ENCODE results near the gene PPTC7.

PPTC7 gene

DNA sequence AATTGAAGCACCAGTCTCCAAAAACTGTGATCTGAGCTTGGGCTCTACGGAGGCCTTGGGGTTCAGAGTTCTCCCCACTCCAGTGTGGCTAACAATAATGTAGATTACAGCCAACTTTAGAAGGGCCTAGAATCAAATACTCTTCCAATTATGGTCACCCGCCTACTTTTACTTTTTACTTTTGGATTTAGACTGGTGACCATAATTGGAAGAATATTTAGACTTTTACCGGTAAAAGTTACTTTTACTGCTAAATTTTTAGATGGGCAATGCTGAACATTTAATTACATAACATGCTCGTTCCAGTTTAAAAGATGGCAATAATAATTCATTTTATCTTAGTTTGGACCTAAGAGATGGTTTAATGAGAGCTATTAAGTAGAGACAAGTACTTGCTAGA, 39.2 kb downstream of the PPTC7 start:
- peaks cover 55% of the 10 kb centered on the region for H3K36me3 ChIP-seq (replicated peaks; ENCODE audit: low read depth, low read length)
- no peak overlapping the region for H3K4me3 ChIP-seq (ENCODE audit: low read length)
- H3K79me2 ChIP-seq (ENCODE audit: low read length), result peaks cover 56% of the 10 kb centered on the region
- peaks cover 11% of the 10 kb centered on the region for H3K4me1 ChIP-seq (ENCODE audit: low read length)
- peaks cover 50% of the 10 kb centered on the region for H4K20me1 ChIP-seq (ENCODE audit: insufficient read depth, low read length)
- H3K9ac ChIP-seq (ENCODE audit: low read length), result no peak overlapping the region
- H3K9me3 ChIP-seq (ENCODE audit: insufficient read depth, low read length), result no peaks in the 10 kb centered on the region
- TF ChIP-seq, protein P1, sequence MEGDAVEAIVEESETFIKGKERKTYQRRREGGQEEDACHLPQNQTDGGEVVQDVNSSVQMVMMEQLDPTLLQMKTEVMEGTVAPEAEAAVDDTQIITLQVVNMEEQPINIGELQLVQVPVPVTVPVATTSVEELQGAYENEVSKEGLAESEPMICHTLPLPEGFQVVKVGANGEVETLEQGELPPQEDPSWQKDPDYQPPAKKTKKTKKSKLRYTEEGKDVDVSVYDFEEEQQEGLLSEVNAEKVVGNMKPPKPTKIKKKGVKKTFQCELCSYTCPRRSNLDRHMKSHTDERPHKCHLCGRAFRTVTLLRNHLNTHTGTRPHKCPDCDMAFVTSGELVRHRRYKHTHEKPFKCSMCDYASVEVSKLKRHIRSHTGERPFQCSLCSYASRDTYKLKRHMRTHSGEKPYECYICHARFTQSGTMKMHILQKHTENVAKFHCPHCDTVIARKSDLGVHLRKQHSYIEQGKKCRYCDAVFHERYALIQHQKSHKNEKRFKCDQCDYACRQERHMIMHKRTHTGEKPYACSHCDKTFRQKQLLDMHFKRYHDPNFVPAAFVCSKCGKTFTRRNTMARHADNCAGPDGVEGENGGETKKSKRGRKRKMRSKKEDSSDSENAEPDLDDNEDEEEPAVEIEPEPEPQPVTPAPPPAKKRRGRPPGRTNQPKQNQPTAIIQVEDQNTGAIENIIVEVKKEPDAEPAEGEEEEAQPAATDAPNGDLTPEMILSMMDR (IDR thresholded peaks at IDR 0.05; ENCODE audit: low read depth, low read length), result no peak
- no peak for TF ChIP-seq EZH2phosphoT487 (IDR thresholded peaks at IDR 0.05; ENCODE audit: low read depth)
- H2AFZ ChIP-seq (ENCODE audit: low read depth, low read length), result no peak overlapping the region
- H3K4me2 ChIP-seq (ENCODE audit: low read length), result no peak overlapping the region
- no peak overlapping the region for H3K27ac ChIP-seq (ENCODE audit: low read length)
- H3K27me3 ChIP-seq (ENCODE audit: low read depth, low read length), result no peaks in the 10 kb centered on the region

DNA sequence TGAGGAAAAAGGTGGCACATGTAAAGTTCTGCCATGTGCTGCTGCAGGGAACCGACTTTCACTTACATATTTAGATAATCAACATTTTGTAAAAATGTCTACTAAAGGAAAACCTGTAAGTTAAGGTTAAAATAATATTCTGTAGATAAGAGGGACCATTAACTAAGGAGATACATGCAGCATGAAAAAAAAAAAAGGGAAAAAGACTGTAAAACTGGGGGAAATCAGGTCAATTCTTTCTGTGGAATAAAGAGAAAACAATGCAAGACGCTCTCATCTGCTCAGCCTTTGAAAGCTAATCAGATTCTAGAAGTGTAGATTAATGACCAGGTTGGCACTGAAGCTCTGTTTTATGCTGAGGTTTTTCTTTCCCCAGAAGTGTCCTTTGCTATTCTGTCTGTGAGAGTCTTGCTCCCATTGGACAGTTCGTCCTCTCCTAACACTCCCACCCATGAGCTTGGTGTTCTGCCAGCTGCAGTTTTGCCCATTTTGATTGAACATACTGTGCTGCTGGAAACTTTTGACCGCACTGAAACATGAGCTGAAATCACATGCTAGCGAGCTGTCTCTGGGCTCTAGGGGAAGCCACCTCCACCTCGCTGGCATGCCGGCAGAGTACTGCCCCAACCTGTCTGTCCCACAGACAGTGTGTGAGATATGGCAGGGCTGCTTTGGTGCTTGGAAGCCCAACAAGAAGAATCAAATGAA, 39.7 kb downstream of the PPTC7 start:
- peaks cover 55% of the 10 kb centered on the region for H3K36me3 ChIP-seq (replicated peaks; ENCODE audit: low read depth, low read length)
- peaks cover 50% of the 10 kb centered on the region for H4K20me1 ChIP-seq (ENCODE audit: insufficient read depth, low read length)
- no peak overlapping the region for H3K9ac ChIP-seq (ENCODE audit: low read length)
- H3K4me3 ChIP-seq (ENCODE audit: low read length), result no peak overlapping the region
- H3K27me3 ChIP-seq (ENCODE audit: low read depth, low read length), result no peaks in the 10 kb centered on the region
- H2AFZ ChIP-seq (ENCODE audit: low read depth, low read length), result no peak overlapping the region
- no peak for TF ChIP-seq EZH2phosphoT487 (IDR thresholded peaks at IDR 0.05; ENCODE audit: low read depth)
- TF ChIP-seq, protein P1 (IDR thresholded peaks at IDR 0.05; ENCODE audit: low read depth, low read length), result no peak
- peaks cover 51% of the 10 kb centered on the region for H3K79me2 ChIP-seq (ENCODE audit: low read length)
- H3K4me1 ChIP-seq (ENCODE audit: low read length), result peaks cover 11% of the 10 kb centered on the region
- no peak overlapping the region for H3K27ac ChIP-seq (ENCODE audit: low read length)
- no peak overlapping the region for H3K4me2 ChIP-seq (ENCODE audit: low read length)
- no peaks in the 10 kb centered on the region for H3K9me3 ChIP-seq (ENCODE audit: insufficient read depth, low read length)

DNA sequence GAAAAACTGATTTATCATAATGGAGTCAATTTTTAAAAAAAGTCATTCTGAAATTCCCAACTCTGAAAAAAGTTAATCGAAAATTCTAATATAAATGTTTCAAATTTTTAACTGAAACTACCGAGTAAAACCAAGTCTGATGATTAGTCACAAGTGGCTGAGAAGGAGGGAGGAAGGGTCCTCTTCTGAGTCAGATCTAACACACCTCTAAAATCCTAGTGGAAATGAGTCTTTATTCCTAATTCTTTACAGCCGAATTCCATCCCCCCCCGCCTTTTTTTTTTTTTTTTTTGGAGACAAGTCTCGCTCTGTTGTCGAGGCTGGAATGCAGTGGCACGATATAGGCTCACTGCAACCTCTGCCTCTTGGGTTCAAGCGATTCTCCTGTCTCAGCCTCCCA, 43.1 kb downstream of the PPTC7 start:
- H3K4me2 ChIP-seq (ENCODE audit: low read length), result no peak overlapping the region
- no peak overlapping the region for H3K4me3 ChIP-seq (ENCODE audit: low read length)
- H3K9me3 ChIP-seq (ENCODE audit: insufficient read depth, low read length), result no peaks in the 10 kb centered on the region
- no peaks in the 10 kb centered on the region for H3K27me3 ChIP-seq (ENCODE audit: low read depth, low read length)
- H3K79me2 ChIP-seq (ENCODE audit: low read length), result peaks cover 25% of the 10 kb centered on the region
- no peak overlapping the region for H3K9ac ChIP-seq (ENCODE audit: low read length)
- H3K27ac ChIP-seq (ENCODE audit: low read length), result no peak overlapping the region
- H2AFZ ChIP-seq (ENCODE audit: low read depth, low read length), result no peak overlapping the region
- peaks cover 11% of the 10 kb centered on the region for H3K4me1 ChIP-seq (ENCODE audit: low read length)
- H3K36me3 ChIP-seq (replicated peaks; ENCODE audit: low read depth, low read length), result peaks cover 72% of the 10 kb centered on the region
- peaks cover 47% of the 10 kb centered on the region for H4K20me1 ChIP-seq (ENCODE audit: insufficient read depth, low read length)
- TF ChIP-seq, protein P1 (IDR thresholded peaks at IDR 0.05; ENCODE audit: low read depth, low read length), result no peak
- no peak for TF ChIP-seq EZH2phosphoT487 (IDR thresholded peaks at IDR 0.05; ENCODE audit: low read depth)

DNA sequence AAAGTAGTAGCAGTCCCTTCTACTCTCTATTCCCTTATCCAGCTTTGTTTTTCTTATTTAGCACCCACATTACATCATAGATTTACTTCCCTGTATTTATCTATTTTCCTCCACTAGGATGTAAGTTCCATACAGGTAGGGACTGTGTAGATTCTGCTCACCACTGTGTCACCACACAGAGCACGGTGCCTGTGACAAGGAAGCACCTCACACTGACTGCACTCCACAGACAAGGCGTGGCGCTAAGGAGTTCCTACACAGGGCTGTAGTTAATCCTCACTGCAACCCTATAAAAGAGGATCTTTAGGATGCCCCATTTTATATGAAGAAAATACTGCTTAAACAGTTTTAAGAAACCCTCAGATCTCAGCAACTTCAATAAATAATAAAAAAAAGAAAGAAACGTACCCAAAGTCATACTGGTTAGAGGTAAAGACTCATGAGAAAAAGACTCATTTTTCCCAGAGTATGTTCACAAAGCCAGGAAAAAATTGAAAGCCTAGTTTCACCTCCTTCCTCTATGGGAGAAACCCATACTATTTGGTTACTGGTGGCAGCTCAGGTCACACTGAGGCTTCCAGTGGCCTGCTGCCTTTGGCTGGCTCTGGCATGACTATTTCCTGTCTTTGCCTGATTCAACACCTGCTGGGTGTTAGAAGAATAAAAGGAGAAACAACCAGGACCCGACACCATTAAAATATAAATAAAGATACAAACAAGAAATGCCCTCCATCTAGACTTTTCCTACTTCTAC, 44.1 kb downstream of the PPTC7 start:
- Histone ChIP-seq H3K36me3 (replicated peaks; ENCODE audit: low read depth, low read length) (peaks cover 78% of the 10 kb centered on the region), H3K9me3 (ENCODE audit: insufficient read depth, low read length) (no peaks in the 10 kb centered on the region), H2AFZ (ENCODE audit: low read depth, low read length) (no peak overlapping the region), H3K27me3 (ENCODE audit: low read depth, low read length) (no peaks in the 10 kb centered on the region), H4K20me1 (ENCODE audit: insufficient read depth, low read length) (peaks cover 57% of the 10 kb centered on the region), H3K4me3 (ENCODE audit: low read length) (no peak overlapping the region), H3K4me2 (ENCODE audit: low read length) (no peak overlapping the region), H3K4me1 (ENCODE audit: low read length) (peaks cover 11% of the 10 kb centered on the region), H3K9ac (ENCODE audit: low read length) (no peak overlapping the region), H3K79me2 (ENCODE audit: low read length) (peaks cover 25% of the 10 kb centered on the region), H3K27ac (ENCODE audit: low read length) (no peak overlapping the region)
- TF ChIP-seq, protein P1 (IDR thresholded peaks at IDR 0.05; ENCODE audit: low read depth, low read length), result no peak
- TF ChIP-seq EZH2phosphoT487 (IDR thresholded peaks at IDR 0.05; ENCODE audit: low read depth), result no peak
